Lung microvascular endothelial cell (primary cell): ENCODE results near the gene ASB2. TPM values are rescaled to one million over a fixed set of nuclear protein-coding genes. Genes with fewer than 3 reads are reported as not detected.

Experiments used
- DNase-seq, 2 donors: peaks; one replicate each; pipeline versions ENCODE4 v3.0.0 to v3.0.0-alpha.2; 2010; ENCODE audit warnings: low read depth in 2 of 2
- total RNA-seq: library from RNA; depleted of rRNA; stranded (reverse); fragments of >200 nt; gene quantifications from 2 replicates; pipeline ENCODE4 v1.2.1, GENCODE V29; 2014

Gene ASB2
- total RNA-seq, 1 donor from 2014 or later = not detected

DNA sequence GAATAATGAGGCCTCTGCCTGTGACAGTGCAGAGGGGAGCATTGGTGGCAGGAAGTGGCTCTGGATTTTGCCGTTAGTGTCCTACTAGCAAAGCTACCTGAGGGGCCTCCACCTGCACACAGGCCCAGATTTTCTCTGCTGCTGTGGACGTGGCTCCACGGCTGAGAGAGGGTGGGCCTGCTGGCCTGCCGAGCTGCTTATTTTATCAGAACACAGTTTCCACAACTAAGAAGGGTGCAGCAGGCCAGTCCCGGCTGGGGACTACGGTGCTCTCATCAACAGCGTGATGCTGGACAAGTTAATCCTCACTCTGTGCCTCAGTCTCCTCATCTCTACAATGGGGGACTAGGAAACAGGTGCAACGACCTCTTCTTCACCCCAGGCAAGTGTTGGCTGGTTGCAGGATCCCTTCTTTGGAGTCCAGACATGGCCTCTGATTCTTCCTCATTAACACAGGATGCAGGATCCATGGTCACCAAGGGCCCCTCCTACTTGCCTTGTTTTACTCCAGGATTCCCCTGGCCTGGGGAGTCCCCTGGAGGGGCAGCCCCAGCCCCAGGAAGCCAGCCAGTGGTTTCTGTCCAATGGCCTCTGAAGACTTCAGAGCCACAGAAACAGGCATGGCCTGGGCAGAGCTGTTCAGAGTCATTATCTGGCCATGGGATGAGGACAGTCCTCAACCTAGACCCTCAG lies 45.9 kb downstream of the ASB2 start:
- DNase-seq = no peak

DNA sequence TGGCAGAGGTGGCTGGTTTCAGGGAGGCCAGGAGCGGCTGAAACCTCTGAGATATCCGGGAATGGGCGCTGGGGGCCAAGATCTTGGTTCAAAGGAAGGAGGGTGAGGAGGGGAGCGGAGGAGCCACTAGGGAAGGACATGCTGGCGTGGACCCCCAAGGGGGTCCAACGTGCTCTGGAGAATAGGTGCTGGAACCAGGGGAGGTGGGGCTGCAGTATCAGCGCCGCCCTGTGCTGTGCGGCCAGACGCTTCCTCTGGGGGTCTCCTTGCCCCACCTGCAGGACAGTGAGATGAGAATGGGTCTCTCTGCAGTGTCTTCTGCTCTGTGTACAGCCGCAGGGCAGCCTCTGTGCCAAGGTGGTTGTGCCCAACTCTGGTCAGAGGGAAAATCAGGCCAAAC lies 46.7 kb downstream of the ASB2 start:
- no peak for DNase-seq

DNA sequence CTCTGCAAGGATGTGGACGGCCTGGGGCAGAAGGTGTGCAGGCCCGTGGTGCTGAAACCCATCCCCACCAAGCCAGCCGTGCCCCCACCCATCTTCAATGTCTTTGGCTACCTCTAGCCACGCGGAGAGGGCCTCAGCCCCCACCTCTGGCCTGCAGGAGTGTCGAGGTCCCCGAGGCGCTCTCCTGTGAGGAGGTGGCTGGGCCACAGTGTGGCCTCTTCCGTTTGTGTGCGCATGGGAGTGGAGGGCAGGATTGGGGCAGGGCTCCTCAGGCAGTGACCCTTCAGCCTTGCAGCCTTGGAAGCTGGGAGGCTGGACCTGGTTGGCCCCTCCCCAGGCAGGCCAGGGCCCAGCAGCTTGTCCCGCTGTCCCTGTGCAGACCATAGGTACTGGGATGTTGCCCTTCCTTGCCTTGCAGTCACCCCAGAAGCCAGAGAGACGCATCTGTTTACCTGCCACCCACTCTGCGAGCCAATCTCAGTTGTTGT lies 47.3 kb downstream of the ASB2 start:
- DNase-seq = no peak

DNA sequence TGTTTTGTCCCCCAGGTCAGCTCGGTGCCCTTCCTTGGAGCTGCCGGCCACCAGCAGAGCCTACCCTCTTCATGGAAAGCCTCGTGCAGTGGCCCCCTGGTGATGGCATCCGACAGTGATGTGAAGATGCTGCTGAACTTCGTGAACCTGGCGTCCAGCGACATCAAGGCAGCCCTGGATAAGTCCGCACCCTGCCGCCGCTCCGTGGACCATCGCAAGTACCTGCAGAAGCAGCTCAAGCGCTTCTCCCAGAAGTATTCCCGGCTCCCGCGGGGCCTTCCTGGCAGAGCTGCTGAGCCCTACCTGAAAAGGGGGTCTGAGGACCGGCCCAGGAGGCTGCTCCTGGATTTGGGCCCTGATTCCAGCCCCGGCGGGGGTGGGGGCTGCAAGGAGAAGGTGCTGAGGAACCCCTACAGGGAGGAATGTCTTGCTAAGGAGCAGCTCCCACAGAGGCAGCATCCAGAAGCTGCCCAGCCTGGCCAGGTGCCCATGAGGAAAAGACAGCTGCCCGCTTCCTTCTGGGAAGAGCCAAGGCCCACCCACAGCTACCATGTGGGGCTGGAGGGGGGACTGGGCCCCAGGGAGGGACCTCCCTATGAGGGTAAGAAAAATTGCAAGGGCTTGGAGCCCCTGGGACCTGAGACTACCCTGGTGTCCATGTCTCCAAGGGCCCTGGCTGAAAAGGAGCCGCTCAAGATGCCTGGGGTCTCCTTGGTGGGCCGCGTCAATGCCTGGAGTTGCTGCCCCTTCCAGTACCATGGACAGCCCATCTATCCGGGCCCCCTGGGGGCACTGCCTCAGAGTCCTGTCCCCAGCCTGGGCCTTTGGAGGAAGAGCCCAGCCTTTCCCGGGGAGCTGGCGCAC lies 48.0 kb downstream of the ASB2 start:
- DNase-seq = no peak

DNA sequence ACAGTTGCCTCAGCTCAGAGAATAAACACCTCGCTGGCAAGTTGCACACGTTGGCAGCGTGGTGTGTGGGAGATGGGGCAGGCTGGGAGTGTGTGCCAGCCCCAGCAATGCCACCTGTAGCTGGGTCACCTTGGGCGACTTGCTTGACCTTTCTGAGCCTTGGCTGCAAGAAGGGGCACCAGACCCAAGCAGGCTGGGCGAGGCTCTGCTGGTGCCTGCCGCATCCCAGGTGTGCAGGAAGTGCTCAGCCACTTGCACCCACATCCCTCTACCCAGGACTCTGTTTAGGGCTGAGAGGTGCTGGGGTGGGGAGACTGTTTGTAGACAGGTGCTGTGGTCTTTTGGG lies 48.6 kb downstream of the ASB2 start:
- no peak for DNase-seq

DNA sequence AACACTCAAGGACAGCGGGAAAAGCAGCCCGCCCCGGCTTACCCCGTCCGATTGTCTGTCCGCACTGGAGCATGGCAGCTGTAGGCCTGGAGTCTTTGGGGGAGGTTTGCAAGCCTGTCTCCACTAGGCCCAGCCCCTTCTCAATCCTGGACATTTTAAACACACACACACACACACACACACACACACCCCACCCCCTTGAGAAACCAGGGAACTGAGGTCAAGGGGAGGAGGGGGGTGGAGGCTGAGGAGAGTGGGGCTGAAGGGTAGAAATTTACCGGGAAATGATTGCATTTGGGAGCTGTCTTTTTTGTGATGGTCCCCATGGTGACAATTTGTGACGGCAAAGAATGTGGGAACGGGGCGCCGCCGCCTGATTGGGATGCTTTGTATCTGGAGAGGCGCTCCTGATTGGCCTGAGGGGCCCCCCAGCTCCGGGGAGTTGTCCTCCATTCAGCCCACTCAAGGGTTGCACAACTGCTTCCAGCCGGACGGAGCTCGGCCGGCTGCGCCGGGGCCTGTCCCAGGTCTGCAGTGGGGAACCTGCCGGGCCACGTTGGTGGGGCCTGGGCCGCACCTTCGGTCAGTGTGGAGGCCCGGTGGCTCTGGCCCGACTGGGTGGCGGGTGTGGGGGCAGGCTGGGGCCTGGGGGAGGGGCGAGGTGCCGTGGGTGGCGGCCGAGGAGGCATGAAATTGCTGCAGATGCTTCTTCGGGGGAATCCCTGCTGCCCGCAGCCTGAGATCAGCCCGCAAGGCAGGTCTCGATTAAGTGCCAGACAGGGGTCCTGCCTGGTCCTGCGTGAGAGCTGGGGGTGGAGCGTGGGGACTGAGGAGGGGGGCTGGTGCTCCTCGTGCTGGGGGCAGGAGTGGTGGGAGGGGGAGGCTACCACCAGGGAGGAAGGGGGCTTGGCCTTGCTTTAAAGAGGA lies 49.2 kb downstream of the ASB2 start, which contains the start of gene FAM181A:
Gene FAM181A, plus strand, starts transcription at position 472 of the 927 bp plus-strand sequence. CDS start 942 bp downstream, outside the sequence.
- no peak for DNase-seq

DNA sequence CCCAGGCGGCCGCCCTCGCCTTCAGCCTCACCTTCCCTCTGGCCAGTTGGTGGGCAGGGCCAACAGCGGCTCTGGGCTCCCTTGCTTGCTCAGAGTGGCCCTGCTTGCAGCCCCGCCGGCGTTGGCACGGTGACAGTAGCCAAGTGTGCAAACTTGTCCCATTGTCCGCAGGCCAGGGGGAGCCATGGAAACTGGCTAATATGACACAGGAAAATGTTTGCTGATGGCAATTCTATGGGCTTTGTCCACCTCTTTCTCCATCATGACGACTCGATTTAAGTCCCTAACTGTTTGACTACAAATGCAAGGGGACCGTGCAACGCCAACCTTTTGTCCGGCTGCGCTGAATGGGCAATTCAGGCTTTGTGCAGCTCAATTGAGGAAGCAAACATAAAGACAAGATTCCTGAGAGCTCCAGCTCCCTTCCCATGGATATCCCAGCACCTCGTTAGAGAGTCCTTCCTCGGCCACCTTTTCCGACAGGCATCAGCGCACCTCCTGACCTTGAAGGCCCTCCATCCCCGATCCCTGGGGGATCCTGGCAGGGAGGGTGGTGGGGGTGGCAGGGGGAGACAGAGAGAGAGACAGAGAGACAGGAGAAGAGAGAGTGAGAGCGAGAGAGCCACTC lies 50.0 kb downstream of the ASB2 start:
- no peak for DNase-seq

DNA sequence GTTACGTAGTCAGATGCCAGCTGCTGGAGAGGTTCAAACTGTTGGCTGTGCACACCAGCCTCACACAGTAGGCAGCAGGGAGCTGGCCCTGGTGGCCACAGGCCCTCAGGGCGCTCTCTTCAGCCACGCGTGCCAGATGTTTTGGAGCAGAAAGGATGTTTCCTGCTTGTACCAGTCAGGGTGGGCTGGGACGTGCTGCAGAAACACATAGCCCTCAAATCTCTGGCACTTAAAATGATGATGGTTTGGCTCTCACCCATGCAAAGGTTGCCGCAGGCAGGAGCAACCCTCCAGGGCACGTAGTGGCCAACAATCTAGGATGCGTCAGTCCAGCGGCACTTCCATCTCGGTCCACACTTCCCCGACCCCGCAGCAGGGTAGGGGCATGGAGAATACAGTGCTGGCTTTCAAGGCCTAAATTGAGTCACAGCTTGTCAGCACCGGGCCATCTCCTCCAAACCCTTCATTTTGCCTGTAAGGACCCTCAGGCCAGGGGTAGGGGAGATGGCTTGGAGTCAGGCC lies 50.9 kb downstream of the ASB2 start:
- no peak for DNase-seq

DNA sequence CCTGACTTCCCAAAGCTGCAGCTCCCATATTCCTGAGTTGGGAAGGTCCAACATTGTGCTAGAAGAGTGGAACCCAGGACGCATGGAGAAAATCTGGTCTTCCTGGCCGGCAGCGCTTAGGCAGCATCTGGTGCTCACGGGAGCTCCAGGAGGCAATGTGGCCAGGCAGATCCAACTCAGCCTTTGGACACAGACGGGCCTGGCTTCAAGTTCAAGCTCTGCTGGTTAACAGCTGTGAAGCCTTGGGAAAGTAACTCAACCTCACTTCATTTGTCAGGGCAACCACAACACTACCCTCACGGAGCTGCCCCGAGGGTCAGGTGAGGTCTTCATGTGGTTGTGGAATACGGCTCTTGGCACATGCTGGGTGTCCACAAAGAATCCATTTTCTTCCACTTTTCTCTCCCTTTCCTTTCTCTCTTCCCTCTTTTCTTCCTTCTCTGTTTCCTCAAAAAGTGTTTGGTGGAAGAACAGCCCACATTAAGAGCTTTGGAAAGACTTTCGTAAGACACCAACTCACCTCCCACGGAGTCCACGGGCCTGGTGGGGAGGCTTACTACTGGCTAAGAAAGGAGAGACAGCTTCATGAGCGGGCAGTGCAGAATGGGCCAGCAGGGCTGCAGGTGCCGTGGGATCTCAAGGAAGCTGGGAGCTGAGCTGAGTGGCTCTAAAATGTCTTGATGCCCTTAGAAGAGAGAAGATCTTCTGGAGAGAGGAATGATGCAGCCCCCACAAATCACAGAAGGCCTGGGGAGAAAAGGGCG lies 51.6 kb downstream of the ASB2 start:
- DNase-seq = no peak

DNA sequence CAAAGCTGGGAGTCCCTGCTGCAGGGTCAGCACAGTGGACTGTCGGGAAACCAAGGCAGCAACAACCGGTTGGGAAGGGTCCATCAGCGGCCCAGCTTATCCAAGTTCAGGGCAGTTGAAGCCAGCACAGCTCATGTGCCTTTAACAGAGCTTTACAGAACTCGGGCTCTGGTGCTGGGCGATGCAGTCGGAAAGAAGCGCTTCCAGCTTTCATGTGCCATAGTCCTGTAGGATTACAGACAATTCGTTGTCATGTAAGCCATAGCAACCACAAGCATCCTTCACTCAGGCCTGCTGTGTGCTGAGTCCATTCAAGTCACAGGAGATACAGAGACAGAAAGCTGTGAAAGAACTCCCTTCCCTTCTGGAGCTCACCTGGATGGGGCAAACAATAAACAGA lies 52.7 kb downstream of the ASB2 start:
- no peak for DNase-seq

DNA sequence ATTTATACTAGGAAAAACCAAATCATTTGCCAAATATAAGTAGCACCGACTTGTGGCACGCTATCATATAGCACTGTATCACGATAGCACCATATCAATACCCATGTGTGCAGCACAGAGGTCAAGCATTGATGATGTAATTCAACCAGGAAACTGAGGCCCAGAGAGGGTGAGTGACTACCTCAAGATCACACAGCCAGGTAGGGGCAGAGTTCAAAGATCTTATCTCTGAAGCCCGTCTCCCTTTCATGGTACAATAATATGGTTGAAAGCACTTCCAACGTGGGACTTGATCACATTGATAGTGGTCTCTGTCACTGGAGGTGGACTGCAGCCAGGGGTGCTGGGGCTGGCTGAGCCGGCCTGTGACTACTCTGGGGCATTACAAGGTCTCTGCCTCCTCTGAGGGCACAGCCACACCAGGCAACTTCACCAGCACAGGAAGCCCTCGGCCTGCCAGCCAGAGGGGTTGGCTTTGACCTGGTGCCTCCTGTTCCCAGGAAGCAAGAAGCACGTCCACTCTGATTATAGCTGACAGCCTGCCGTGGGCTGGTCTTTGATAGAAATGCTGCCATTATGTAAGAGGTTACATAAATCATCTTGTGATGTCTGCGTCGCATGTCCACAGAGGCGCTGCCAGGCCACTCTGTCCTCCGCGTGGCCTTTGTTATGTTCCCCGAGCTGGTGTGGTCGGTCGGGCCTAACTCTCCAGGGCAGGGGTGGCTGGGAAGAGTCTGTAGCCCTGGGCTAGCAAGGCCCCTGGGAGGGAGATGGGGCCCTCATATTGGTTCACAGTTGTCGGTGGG lies 55.2 kb downstream of the ASB2 start:
- no peak for DNase-seq

DNA sequence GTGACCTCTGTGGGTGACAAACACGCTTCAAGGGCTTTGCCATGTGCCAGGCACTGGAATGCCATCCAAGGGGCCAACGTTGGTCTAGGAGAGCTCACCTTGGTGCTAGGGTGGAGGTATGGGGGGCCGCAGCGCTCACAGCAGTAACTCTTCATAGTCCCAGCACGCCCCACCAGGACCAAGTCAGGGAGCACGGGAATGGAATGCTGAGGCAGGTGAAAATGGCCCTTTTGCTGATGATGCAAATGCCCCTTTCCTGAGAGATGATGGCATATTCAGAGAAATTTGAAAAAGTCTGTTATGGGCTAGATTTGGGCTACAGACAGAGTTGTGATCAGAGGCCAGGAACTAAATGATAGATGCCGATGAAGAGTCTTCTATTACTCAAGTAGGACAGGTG lies 59.2 kb downstream of the ASB2 start:
- DNase-seq = no peak

DNA sequence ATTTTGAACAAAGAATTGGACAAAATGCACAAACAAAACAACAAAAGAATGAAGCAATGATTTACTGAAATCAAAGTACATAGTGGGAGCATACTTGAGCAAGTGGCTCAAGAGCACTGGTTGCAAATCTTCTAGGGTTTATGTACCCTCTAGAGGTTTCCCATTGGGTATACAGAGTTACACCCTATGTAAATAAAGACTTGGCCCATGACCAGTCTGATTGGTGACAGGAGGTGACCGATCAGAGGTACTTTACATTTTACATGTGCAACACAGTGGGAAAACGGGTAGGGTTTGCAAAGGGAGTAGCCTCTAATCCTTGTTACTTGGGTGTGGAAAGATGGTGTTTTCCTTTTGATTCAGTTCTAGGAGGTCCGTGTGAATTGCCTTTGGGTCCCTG lies 59.9 kb downstream of the ASB2 start:
- DNase-seq = no peak

DNA sequence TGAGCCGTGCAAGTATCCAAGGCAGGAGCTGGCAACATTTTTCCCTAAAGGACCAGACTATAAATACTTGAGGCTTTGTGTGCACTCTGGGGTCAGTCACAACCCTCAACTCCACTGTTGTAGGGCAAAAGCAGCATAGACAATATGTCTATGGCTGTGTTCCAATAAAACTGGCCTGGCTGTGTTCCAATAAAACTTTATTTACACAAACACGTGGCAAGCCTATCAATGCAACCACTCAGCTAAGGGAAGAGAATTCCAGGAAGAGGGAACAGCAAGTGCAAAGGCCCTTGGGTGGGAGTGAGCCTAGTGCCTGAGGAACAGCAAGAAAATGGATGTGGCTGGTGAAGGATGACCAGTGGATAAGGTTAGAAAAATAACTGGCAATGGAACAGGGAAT lies 60.6 kb downstream of the ASB2 start:
- DNase-seq = no peak

DNA sequence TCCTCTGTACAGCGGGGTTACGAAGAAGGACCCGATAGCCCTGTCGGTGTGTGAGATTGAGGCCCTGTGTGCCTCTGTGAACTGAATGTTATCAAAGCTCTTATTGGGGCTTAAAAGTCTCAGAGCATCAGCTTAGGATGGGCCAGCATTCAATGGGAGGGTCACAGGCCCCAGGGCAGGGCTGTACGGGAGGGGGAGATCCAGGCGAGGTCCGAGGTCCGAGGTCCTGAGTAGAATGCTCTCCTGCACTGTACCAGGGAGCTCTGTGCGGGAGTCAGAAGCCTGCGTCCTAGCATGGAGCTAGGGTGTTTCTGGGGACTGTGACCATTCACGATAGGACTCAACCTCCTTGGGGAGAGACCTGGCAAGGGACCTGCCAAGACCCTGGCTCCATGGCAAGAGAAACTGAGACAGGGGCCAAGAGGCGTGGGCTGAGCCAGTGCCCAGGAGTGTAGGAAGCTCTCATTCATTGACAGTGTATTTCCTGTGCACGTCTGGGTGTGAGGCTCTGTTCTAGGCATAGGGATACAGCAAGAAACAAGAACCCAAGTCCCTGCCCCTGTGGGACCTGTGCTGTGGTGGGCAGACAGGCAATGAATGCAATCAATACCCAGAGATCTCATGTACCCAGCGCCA lies 61.2 kb downstream of the ASB2 start:
- DNase-seq = no peak

DNA sequence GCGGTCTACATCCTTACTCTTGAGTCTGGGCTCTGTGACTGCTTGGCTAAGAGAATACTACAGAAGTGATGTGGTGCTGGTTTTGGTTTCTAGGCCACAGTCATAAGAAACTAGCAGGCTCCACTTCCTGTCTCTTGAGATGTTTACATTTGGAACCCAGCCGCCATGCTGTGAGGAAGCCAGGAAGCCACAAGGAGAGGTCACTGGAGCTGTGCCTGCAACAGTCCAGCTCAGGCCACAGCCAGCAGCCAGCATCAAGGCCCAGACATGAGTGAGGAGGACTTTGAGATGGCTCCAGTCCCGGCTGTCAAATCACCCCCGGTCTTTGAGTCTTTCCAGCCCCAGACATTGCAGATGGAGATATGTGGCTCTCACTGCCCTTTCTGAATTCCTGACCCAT lies 62.1 kb downstream of the ASB2 start:
- DNase-seq = no peak

DNA sequence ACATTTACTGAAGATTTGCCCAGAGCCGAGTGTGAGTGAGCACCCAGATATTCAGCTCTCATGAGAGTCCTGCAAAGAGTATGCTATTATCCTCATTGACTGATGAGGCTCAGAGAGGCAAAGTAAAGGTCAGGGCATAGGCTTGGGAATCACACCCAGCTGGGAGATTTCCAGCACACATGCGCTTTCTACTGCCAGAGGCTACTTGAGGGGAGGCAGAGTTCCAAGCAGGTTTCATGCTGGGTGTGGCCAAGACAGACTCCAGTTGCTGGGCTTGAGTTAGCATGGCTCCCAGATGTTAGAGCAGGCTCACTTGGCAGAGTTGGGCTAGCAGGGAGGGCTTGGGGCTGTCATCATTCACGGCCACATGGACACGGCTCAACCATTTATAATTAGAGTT lies 63.6 kb downstream of the ASB2 start:
- no peak for DNase-seq

DNA sequence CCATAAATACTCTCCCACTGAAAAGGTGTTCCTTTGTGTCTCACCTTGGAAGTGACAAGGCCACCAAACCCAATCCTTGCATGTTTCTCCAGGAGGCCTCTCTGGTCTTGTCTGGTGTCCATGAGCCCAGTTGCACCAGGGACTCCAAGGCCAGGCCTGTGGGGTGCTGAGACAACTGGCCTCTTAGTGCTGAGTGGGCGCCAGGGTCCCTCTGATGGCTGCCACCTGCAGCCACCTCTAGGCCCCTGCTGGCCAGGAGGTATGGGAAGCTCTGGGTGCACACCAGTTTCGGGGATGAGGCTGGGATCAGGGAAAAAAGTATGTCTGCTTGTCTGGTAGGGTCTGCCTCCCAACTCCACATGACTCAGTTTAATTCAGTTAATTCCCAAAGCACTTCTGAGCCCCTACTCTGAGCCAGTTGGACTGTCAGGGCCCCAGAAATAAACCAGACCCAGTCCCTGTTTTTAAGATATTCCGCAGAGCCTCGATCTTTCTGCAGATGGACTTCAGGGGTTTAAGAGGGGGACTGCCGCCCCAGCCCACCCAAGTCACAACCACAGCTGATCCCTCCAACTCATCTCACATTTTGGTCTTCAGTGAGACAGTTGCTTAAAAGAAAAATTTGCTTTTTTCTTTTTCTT lies 64.3 kb downstream of the ASB2 start:
- no peak for DNase-seq
